ENCODE measurements around the gene TPK1.

TPK1 gene

DNA sequence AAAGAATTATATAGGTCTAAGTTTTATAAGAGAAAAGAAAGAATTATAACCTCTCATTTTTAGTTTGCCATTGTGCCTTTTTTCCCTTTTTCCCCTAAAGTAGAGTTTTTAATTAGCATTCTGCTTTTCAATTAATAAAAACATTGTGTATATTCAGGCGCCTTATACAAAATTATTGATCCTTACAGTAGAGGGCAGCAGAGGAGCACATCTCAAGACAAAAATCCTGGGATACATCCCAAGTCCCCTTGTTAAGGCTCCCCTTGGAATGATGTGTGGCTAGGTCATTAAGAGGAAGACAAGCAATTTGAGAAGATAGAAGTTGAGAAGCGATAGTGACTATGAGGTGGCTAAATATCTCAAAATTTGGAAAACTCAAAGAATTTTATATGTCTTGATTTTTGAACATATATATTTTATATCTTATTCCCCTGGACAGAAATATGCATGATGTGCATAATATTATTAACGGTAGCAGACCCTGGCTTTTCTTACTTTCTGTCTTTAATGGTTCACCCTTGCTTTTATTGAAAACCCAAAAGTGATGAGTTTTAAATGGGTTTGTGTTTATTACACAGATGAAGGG is 19.1 kb upstream of the TPK1 start:
- DNase-seq, result peak; percentile 5

DNA sequence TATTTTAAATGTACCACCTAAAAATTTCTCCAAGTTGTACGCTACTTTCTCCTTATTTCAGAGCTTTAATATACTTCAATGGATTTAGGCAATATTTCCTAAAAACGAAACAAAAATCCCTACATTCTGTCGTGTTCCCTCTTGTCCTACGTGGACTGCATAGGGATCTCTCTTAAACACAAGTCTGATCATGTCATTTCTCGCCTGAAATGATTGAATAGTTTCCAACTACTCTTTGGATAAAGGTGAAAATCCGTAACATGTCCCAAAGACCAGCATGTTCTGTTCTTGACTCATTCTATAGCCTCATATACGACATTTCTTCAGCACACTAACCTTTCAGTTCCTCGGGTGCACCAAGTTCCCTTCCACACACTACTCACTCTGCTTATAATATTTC is 17.7 kb upstream of the TPK1 start:
- no peak overlapping the region for H3K27ac ChIP-seq
- DNase-seq, result no peak
- no peaks in the 10 kb centered on the region for H3K27me3 ChIP-seq (replicated peaks)
- H3K36me3 ChIP-seq (replicated peaks), result no peaks in the 10 kb centered on the region
- in situ Hi-C loops (cut with HindIII; ENCODE audit: low pct_ligation_motif_present, low sequenced_read_pairs), result no loop called here
- H3K4me3 ChIP-seq (ENCODE audit: low read depth, low read length), result no peak overlapping the region
- TF ChIP-seq, protein P1, sequence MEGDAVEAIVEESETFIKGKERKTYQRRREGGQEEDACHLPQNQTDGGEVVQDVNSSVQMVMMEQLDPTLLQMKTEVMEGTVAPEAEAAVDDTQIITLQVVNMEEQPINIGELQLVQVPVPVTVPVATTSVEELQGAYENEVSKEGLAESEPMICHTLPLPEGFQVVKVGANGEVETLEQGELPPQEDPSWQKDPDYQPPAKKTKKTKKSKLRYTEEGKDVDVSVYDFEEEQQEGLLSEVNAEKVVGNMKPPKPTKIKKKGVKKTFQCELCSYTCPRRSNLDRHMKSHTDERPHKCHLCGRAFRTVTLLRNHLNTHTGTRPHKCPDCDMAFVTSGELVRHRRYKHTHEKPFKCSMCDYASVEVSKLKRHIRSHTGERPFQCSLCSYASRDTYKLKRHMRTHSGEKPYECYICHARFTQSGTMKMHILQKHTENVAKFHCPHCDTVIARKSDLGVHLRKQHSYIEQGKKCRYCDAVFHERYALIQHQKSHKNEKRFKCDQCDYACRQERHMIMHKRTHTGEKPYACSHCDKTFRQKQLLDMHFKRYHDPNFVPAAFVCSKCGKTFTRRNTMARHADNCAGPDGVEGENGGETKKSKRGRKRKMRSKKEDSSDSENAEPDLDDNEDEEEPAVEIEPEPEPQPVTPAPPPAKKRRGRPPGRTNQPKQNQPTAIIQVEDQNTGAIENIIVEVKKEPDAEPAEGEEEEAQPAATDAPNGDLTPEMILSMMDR (IDR thresholded peaks at IDR 0.05; ENCODE audit: low read depth, low read length, missing control alignments), result no peak

More for the DNA sequence above, 19.1 kb upstream of the TPK1 start:
- Histone ChIP-seq H3K4me3 (ENCODE audit: low read depth, low read length) (no peak overlapping the region), H3K36me3 (replicated peaks) (no peaks in the 10 kb centered on the region), H3K27ac (no peak overlapping the region), H3K27me3 (replicated peaks) (no peaks in the 10 kb centered on the region)
- in situ Hi-C loops (cut with HindIII; ENCODE audit: low pct_ligation_motif_present, low sequenced_read_pairs), result no loop called here
- TF ChIP-seq, protein P1 (IDR thresholded peaks at IDR 0.05; ENCODE audit: low read depth, low read length, missing control alignments), result peak; percentile 58

DNA sequence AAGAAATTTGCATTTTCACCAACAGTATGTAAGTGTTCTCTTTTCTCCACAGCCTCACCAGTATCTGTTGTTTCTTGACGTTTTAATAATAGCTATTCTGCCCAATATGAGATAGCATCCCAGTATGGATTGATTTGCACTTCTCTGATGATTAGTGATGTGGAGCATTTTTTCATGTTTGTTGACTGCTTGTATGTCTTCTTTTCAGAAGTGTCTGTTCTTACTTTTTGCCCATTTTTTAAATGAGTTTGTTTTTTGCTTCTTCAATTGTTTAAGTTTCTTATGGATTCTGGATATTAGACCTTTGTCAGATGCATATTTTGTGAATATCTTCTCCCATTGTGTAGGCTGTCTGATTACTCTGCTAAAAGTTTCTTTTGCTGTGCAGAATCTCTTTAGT is 12.2 kb upstream of the TPK1 start:
- Histone ChIP-seq H3K4me3 (ENCODE audit: low read depth, low read length) (no peak overlapping the region), H3K27me3 (replicated peaks) (no peaks in the 10 kb centered on the region), H3K36me3 (replicated peaks) (no peaks in the 10 kb centered on the region), H3K27ac (no peak overlapping the region)
- DNase-seq, result no peak
- TF ChIP-seq, protein P1 (IDR thresholded peaks at IDR 0.05; ENCODE audit: low read depth, low read length, missing control alignments), result no peak
- in situ Hi-C loops (cut with HindIII; ENCODE audit: low pct_ligation_motif_present, low sequenced_read_pairs), result no loop called here

DNA sequence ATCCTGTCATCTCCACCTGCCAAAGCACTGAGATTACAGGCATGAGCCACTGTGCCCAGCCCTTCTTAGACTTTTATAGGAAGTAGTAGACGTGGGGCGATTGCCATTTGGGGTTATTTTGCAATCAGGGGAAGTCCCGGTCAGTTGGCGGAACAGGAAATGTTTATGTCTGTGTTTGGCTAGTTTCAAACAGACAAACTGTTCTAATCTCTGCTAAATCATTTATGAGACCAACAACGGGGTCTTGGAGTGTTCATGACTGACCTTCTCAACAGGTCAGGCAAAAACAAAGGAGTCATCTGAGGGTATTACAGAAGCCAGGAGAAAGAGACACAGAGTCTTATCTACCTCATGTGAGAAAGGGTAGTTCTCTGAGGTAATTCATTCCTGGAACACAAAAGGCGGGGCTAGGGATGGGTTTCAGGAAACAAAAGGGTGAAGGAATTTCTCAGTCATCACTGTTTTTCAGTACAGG is 6.6 kb upstream of the TPK1 start:
- in situ Hi-C loops (cut with HindIII; ENCODE audit: low pct_ligation_motif_present, low sequenced_read_pairs), result no loop called here
- no peak overlapping the region for H3K27ac ChIP-seq
- TF ChIP-seq, protein P1 (IDR thresholded peaks at IDR 0.05; ENCODE audit: low read depth, low read length, missing control alignments), result no peak
- H3K36me3 ChIP-seq (replicated peaks), result no peaks in the 10 kb centered on the region
- no peak overlapping the region for H3K4me3 ChIP-seq (ENCODE audit: low read depth, low read length)
- H3K27me3 ChIP-seq (replicated peaks), result no peaks in the 10 kb centered on the region
- no peak for DNase-seq

DNA sequence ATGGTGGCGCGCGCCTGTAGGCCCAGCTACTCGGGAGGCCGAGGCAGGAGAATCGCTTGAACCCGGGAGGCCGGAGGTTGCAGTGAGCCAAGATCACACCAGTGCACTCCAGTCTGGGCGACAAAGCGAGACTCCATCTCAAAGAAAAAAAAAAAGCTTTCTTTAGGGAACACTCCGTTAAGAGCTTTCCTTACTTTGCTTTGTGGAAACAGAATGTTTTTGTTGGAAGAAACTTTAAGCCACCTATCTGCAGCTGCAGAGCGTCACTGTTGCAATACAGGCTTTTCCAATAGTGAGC is 641 bp upstream of the TPK1 start:
- DNase-seq, result no peak
- H3K4me3 ChIP-seq (ENCODE audit: low read depth, low read length), result no peak overlapping the region
- H3K36me3 ChIP-seq (replicated peaks), result no peaks in the 10 kb centered on the region
- TF ChIP-seq, protein P1 (IDR thresholded peaks at IDR 0.05; ENCODE audit: low read depth, low read length, missing control alignments), result no peak
- in situ Hi-C loops (cut with HindIII; ENCODE audit: low pct_ligation_motif_present, low sequenced_read_pairs), result no loop called here
- H3K27ac ChIP-seq, result no peak overlapping the region
- H3K27me3 ChIP-seq (replicated peaks), result no peaks in the 10 kb centered on the region

DNA sequence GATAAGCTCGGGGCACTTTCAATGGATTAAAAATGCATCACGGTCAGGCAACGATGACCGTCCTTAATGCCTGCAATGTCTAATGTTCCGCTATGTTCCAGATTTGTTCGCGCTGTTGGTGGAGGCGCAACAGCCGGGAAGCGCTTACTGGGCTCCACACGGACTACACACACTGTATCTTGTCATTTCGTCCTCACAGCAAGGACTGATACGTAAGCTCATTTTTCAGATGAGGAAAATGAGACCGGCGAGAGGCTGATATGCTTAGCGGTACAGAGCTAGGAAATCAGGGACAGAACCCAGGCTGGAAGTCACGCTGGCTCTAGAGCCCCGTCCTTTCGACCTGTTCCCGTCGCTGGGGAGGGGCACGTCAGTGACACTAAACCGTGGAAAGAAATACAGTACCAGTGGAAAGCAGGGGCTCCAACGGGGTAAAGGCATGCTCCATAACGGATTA is 670 bp downstream of the TPK1 start:
- in situ Hi-C loops (cut with HindIII; ENCODE audit: low pct_ligation_motif_present, low sequenced_read_pairs), result no loop called here
- peak overlapping the region; percentile 56 for H3K27ac ChIP-seq
- H3K4me3 ChIP-seq (ENCODE audit: low read depth, low read length), result peak overlapping the region; percentile 81
- no peaks in the 10 kb centered on the region for H3K36me3 ChIP-seq (replicated peaks)
- peak; percentile 48 for DNase-seq
- TF ChIP-seq, protein P1 (IDR thresholded peaks at IDR 0.05; ENCODE audit: low read depth, low read length, missing control alignments), result no peak
- H3K27me3 ChIP-seq (replicated peaks), result no peaks in the 10 kb centered on the region
